Activated CD8-positive, alpha-beta memory T cell treated with anti-CD3 and anti-CD28 coated beads for 4 hours (primary cell): ENCODE results near the gene SCAF8.
"Not testable (repeated sequence)": the region's sequence is repeated elsewhere in the genome, so short reads cannot be mapped to it uniquely, and the experiment has no call there.

Source experiments
- DNase-seq, 2 donors: peaks; one replicate each; pipeline ENCODE4 v3.0.0-alpha.2; 2020; ENCODE audit warnings: low read depth in 2 of 2

SCAF8 gene

GRCh38 chr6:154733183-154733625 lies at the start of gene SCAF8:
TSS of gene SCAF8 (plus strand) at chr6:154733416. CDS start at chr6:154733901, 485 bp downstream.
- peak; percentile 64 to 70 for DNase-seq

- DNase-seq, result no peak
Observed at GRCh38 chr6:154683756-154684523, 49.3 kb upstream of the SCAF8 start.

GRCh38 chr6:154686162-154686561 lies 47.1 kb upstream of the SCAF8 start:
- no peak for DNase-seq

GRCh38 chr6:154689493-154690255 lies 43.5 kb upstream of the SCAF8 start:
- DNase-seq, result no peak

- DNase-seq, result no peak
Observed at GRCh38 chr6:154690857-154691256, 42.4 kb upstream of the SCAF8 start.

GRCh38 chr6:154696661-154697060 lies 36.6 kb upstream of the SCAF8 start:
- DNase-seq, result no peak

GRCh38 chr6:154703124-154703523 lies 30.1 kb upstream of the SCAF8 start:
- no peak for DNase-seq

GRCh38 chr6:154705471-154706113 lies 27.6 kb upstream of the SCAF8 start:
- no peak for DNase-seq

GRCh38 chr6:154706389-154706788 lies 26.8 kb upstream of the SCAF8 start:
- DNase-seq, result no peak

- DNase-seq, result no peak
Observed at GRCh38 chr6:154709621-154710020, 23.6 kb upstream of the SCAF8 start.

GRCh38 chr6:154710689-154711088 lies 22.5 kb upstream of the SCAF8 start:
- DNase-seq, result no peak

- no peak for DNase-seq
Observed at GRCh38 chr6:154715446-154715845, 17.8 kb upstream of the SCAF8 start.

- not testable (repeated sequence) for DNase-seq
Observed at GRCh38 chr6:154716350-154716749, 16.9 kb upstream of the SCAF8 start.

- no peak for DNase-seq
Observed at GRCh38 chr6:154719433-154719832, 13.8 kb upstream of the SCAF8 start.

GRCh38 chr6:154719854-154720253 lies 13.4 kb upstream of the SCAF8 start:
- DNase-seq, result no peak

GRCh38 chr6:154721460-154721859 lies 11.8 kb upstream of the SCAF8 start:
- no peak for DNase-seq

- DNase-seq, result no peak
Observed at GRCh38 chr6:154726887-154727286, 6.3 kb upstream of the SCAF8 start.

GRCh38 chr6:154731296-154732218 lies 1.7 kb upstream of the SCAF8 start:
- DNase-seq, result no peak

- DNase-seq, result peak in 1 of 2 donors; percentile 9
Observed at GRCh38 chr6:154732538-154733182, 556 bp upstream of the SCAF8 start.

- peak; percentile 68 to 79 for DNase-seq
Observed at GRCh38 chr6:154733626-154734382, 588 bp downstream of the SCAF8 start.
